Coronary artery (tissue), 2 donors: ENCODE data around the gene RPS6KA2.

ENCODE experiments used
- DNase-seq: peaks from one replicate; pipeline ENCODE4 v3.0.0-alpha.2; 2017; ENCODE audit warnings: low spot score
- H3K27ac ChIP-seq, 2 donors: fragments of 200-600 bp; sonication (generic); one replicate each; pipeline ENCODE4 v1.5.1; 2016 to 2019
- H3K4me3 ChIP-seq: fragments of 200-600 bp; sonication (generic); 2 replicates; pipeline ENCODE4 v1.5.1; 2016; ENCODE audit warnings: mild to moderate bottlenecking, moderate library complexity
- TF ChIP-seq, protein P1 (sequence below): fragments of 200-600 bp; sonication (generic); IDR thresholded peaks from one replicate; pipeline ENCODE4 v1.5.1; 2019; ENCODE audit warnings: antibody characterized with exemption

The RPS6KA2 gene

GRCh38 chr6:166494757-166495486 lies 132.1 kb downstream of the RPS6KA2 start:
- DNase-seq = no peak
- no peak overlapping the region for H3K27ac ChIP-seq
- TF ChIP-seq, protein P1, sequence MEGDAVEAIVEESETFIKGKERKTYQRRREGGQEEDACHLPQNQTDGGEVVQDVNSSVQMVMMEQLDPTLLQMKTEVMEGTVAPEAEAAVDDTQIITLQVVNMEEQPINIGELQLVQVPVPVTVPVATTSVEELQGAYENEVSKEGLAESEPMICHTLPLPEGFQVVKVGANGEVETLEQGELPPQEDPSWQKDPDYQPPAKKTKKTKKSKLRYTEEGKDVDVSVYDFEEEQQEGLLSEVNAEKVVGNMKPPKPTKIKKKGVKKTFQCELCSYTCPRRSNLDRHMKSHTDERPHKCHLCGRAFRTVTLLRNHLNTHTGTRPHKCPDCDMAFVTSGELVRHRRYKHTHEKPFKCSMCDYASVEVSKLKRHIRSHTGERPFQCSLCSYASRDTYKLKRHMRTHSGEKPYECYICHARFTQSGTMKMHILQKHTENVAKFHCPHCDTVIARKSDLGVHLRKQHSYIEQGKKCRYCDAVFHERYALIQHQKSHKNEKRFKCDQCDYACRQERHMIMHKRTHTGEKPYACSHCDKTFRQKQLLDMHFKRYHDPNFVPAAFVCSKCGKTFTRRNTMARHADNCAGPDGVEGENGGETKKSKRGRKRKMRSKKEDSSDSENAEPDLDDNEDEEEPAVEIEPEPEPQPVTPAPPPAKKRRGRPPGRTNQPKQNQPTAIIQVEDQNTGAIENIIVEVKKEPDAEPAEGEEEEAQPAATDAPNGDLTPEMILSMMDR = no peak
- no peak overlapping the region for H3K4me3 ChIP-seq

GRCh38 chr6:166494101-166494441 lies 133.0 kb downstream of the RPS6KA2 start:
- DNase-seq = no peak
- Histone ChIP-seq H3K4me3 (no peak overlapping the region), H3K27ac (no peak overlapping the region)
- TF ChIP-seq, protein P1 = no peak

GRCh38 chr6:166493427-166494100 lies 133.5 kb downstream of the RPS6KA2 start:
- DNase-seq = no peak
- Histone ChIP-seq H3K27ac (no peak overlapping the region), H3K4me3 (no peak overlapping the region)
- TF ChIP-seq, protein P1 = no peak

DNA sequence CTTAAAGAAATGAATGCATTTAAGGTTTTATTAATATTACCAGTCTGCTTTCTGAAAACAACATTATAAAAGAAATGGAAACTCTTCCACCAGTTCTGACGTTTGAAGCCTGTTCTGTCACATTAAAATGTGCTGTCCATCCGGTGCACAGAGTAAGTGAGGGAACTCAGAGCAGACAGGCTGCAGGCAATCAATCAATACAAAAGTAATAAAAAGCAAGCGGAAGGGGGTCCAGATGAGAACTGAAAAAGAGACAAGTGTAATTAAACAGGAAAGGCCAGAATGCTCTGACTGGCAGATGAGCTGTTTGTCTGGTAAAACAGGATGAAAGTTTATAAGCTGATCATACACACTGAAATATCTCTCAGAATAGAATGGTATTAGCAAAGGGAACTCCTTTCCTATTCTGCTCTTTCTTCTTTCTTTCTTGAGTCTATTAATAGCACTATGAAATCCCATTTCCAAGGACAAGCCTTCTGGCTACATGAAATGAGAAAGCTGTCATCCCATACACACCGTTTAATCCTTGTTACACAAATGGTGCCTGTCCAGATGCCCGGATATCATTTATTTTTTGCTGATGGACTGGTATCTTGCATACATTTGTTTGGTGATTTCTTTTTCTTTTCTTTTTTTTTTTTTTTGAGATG lies 134.8 kb downstream of the RPS6KA2 start:
- no peak for DNase-seq
- H3K4me3 ChIP-seq = no peak overlapping the region
- TF ChIP-seq, protein P1 = no peak

GRCh38 chr6:166490671-166491500 lies 136.2 kb downstream of the RPS6KA2 start:
- DNase-seq = no peak
- TF ChIP-seq, protein P1 = no peak
- Histone ChIP-seq H3K27ac (no peak overlapping the region), H3K4me3 (no peak overlapping the region)

More for the DNA sequence above, 134.8 kb downstream of the RPS6KA2 start:
- no peak overlapping the region for H3K27ac ChIP-seq

DNA sequence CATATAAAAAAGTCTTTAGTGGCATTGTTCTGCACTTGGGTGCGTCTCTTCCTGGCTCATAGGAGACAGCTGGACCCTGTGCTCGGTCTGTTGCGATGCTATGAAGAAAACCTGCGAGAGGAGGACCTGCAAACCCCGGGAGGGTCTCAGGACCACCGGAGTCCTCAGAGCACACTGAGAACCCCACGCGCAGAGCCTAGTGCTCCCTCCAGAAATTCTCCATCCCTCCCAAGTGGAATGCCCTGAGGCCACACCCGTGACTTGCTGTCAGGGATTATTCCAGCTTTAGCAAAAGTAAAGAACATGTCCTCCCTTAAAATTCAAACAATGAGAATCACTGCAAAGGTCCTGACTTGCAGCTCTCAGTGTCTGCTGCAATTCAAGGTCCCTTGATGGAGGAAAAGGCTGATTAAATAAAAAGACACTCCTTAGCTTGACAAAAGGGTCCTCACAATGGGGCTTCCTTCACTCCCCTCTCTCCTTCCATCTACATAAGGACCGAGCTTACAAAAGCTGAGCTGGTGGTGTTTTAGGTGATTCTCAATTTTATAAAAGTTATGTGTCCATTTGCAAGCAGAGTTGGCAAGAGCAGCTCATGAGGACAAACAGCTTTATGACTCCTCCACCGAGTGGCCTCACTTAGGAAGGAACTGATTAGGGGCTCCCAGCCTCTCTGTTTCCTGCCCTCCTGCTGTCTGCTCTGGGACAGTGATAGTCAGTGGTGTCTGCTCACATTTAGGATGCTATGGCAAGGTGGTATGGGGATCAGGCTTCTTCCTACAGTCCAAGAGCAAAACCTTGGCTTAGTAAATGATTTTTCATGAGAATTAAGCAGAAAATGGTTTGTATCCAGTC lies 137.5 kb downstream of the RPS6KA2 start:
- Histone ChIP-seq H3K27ac (no peak overlapping the region), H3K4me3 (no peak overlapping the region)
- DNase-seq = no peak
- TF ChIP-seq, protein P1 = no peak
